DOHH2 (cell line): Measurements from ENCODE around the gene PRRX1.

Experiments used
- H3F3A ChIP-seq: fragments of 200-600 bp; sonication (generic), shearing (Covaris generic); 2 replicates; pipeline ENCODE4 v1.6.0; 2016; ENCODE audit warnings: antibody characterized with exemption, mild to moderate bottlenecking; ENCODE audit not compliant: control insufficient read depth, insufficient read depth
- H3K27ac ChIP-seq: fragments of 200-600 bp; sonication (generic); 2 replicates; pipeline ENCODE4 v1.5.1; 2014; ENCODE audit warnings: low read depth, mild to moderate bottlenecking, low read length, moderate library complexity
- H3K27me3 ChIP-seq: fragments of 200-600 bp; sonication (generic); 2 replicates; pipeline ENCODE4 v1.6.1; 2014; ENCODE audit warnings: mild to moderate bottlenecking, low read length, mixed read lengths; ENCODE audit not compliant: control insufficient read depth
- H3K36me3 ChIP-seq: fragments of 200-600 bp; sonication (generic); 2 replicates; pipeline ENCODE4 v1.6.1; 2014; ENCODE audit warnings: mild to moderate bottlenecking, low read length, moderate library complexity, mixed read lengths; ENCODE audit not compliant: control insufficient read depth
- H3K4me1 ChIP-seq: fragments of 200-600 bp; sonication (generic); 2 replicates; pipeline ENCODE4 v1.6.1; 2014; ENCODE audit warnings: mild to moderate bottlenecking, low read length, mixed read lengths; ENCODE audit not compliant: control insufficient read depth
- H3K4me2 ChIP-seq: fragments of 200-600 bp; sonication (generic); 2 replicates; pipeline ENCODE4 v1.6.0; 2014; ENCODE audit warnings: mild to moderate bottlenecking, low read length, moderate library complexity
- H3K4me3 ChIP-seq: fragments of 200-600 bp; sonication (generic); 2 replicates; pipeline ENCODE4 v1.5.1; 2014; ENCODE audit warnings: mild to moderate bottlenecking, low read length, mixed read lengths
- H3K79me2 ChIP-seq: fragments of 200-600 bp; sonication (generic); 2 replicates; pipeline ENCODE4 v1.6.1; 2014; ENCODE audit warnings: mild to moderate bottlenecking, low read length, mixed read lengths; ENCODE audit not compliant: control insufficient read depth
- H3K9me2 ChIP-seq: fragments of 200-600 bp; sonication (generic); replicated peaks from 2 replicates; pipeline ENCODE4 v1.6.1; 2014; ENCODE audit warnings: mild to moderate bottlenecking, low read length, mixed read lengths; ENCODE audit not compliant: control insufficient read depth
- H3K9me3 ChIP-seq: fragments of 200-600 bp; sonication (generic); 2 replicates; pipeline ENCODE4 v1.6.1; 2014; ENCODE audit warnings: antibody characterized with exemption, low read length, mixed read lengths; ENCODE audit not compliant: control insufficient read depth, insufficient read depth
- H4K20me1 ChIP-seq: fragments of 200-600 bp; sonication (generic); 2 replicates; pipeline ENCODE4 v1.6.0; 2014; ENCODE audit warnings: low read depth, mild to moderate bottlenecking, antibody characterized with exemption, low read length, moderate library complexity; ENCODE audit not compliant: control insufficient read depth, insufficient read depth
- EZH2phosphoT487 ChIP-seq: fragments of 200-600 bp; sonication (generic); IDR thresholded peaks from 2 replicates; pipeline ENCODE4 v1.6.1; 2017; ENCODE audit warnings: borderline replicate concordance, mild to moderate bottlenecking, antibody characterized with exemption, low read length, moderate library complexity, mixed read lengths
- TF ChIP-seq, protein P1 (sequence below): fragments of 200-600 bp; sonication (generic); IDR thresholded peaks from one replicate; pipeline ENCODE4 v1.5.1; 2014; ENCODE audit warnings: antibody characterized with exemption, mild to moderate bottlenecking, low read depth, low read length; ENCODE audit not compliant: poor library complexity, severe bottlenecking

Gene PRRX1

GRCh38 chr1:170659399-170660035 is 4.4 kb upstream of the PRRX1 start:
- H3K4me1 ChIP-seq: no peaks in the 10 kb centered on the region
- no peaks in the 10 kb centered on the region for H3K79me2 ChIP-seq
- no peaks in the 10 kb centered on the region for H4K20me1 ChIP-seq

DNA sequence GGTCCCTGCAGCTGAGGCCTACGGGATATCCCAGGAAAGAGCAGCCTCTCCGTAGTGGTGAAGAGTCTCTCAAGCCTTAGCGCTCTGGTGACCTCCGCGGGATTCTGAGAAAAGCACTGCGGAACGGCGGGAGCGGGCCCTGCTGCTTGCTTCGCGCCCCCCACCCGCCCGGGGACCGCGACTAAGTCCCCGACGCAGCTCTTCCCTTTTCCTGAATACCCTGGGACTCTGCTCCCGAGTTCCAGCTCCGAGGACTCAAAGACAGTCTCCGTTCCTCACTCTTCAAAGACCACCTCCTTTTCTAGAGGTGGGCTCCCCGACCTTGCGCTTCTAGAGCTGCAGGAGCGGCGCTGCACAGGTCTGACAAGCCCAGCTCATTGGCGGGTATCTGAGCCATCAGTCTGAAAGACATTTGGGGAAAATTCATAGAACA is 3.6 kb upstream of the PRRX1 start:
- no peaks in the 10 kb centered on the region for H4K20me1 ChIP-seq
- no peaks in the 10 kb centered on the region for H3F3A ChIP-seq
- H3K4me1 ChIP-seq: no peaks in the 10 kb centered on the region
- no peaks in the 10 kb centered on the region for H3K9me2 ChIP-seq
- H3K9me3 ChIP-seq: no peaks in the 10 kb centered on the region
- H3K4me3 ChIP-seq: no peak overlapping the region
- peaks cover 7% of the 10 kb centered on the region; the same call in 1 of the 2 replicates for H3K27me3 ChIP-seq
- no peaks in the 10 kb centered on the region for H3K36me3 ChIP-seq
- H3K79me2 ChIP-seq: no peaks in the 10 kb centered on the region
- TF ChIP-seq, protein P1, sequence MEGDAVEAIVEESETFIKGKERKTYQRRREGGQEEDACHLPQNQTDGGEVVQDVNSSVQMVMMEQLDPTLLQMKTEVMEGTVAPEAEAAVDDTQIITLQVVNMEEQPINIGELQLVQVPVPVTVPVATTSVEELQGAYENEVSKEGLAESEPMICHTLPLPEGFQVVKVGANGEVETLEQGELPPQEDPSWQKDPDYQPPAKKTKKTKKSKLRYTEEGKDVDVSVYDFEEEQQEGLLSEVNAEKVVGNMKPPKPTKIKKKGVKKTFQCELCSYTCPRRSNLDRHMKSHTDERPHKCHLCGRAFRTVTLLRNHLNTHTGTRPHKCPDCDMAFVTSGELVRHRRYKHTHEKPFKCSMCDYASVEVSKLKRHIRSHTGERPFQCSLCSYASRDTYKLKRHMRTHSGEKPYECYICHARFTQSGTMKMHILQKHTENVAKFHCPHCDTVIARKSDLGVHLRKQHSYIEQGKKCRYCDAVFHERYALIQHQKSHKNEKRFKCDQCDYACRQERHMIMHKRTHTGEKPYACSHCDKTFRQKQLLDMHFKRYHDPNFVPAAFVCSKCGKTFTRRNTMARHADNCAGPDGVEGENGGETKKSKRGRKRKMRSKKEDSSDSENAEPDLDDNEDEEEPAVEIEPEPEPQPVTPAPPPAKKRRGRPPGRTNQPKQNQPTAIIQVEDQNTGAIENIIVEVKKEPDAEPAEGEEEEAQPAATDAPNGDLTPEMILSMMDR: no peak
- no peak for TF ChIP-seq EZH2phosphoT487
- no peak overlapping the region for H3K4me2 ChIP-seq
- no peak overlapping the region for H3K27ac ChIP-seq

More at GRCh38 chr1:170659399-170660035, 4.4 kb upstream of the PRRX1 start:
- no peak overlapping the region for H3K4me2 ChIP-seq
- peaks cover 7% of the 10 kb centered on the region; the same call in 1 of the 2 replicates for H3K27me3 ChIP-seq
- H3K4me3 ChIP-seq: no peak overlapping the region
- no peak overlapping the region for H3K27ac ChIP-seq
- H3F3A ChIP-seq: no peaks in the 10 kb centered on the region
- H3K36me3 ChIP-seq: no peaks in the 10 kb centered on the region
- H3K9me2 ChIP-seq: no peaks in the 10 kb centered on the region
- no peak for TF ChIP-seq EZH2phosphoT487
- TF ChIP-seq, protein P1: no peak
- no peaks in the 10 kb centered on the region for H3K9me3 ChIP-seq

- Histone ChIP-seq H3K4me3 (no peak overlapping the region), H3K9me2 (no peaks in the 10 kb centered on the region), H3K9me3 (no peaks in the 10 kb centered on the region), H3K27ac (no peak overlapping the region), H3F3A (no peaks in the 10 kb centered on the region), H3K79me2 (no peaks in the 10 kb centered on the region), H4K20me1 (no peaks in the 10 kb centered on the region), H3K27me3 (peaks cover 7% of the 10 kb centered on the region; the same call in 1 of the 2 replicates), H3K36me3 (no peaks in the 10 kb centered on the region), H3K4me2 (no peak overlapping the region), H3K4me1 (no peaks in the 10 kb centered on the region)
- no peak for TF ChIP-seq EZH2phosphoT487
- TF ChIP-seq, protein P1: no peak
Observed at GRCh38 chr1:170660871-170661645, 2.9 kb upstream of the PRRX1 start.
